Kidney epithelial cell (primary cell): ENCODE results near the gene TMEM126A. TPM values are rescaled to one million over a fixed set of nuclear protein-coding genes. Genes with fewer than 3 reads are reported as not detected.

Experiments
- DNase-seq: peaks from one replicate; pipeline ENCODE4 v3.0.0-alpha.2; 2010; ENCODE audit warnings: low read depth
- H3K27me3 ChIP-seq: 2 replicates; pipeline ENCODE4 v1.6.0; 2011; ENCODE audit warnings: low read length; ENCODE audit not compliant: control insufficient read depth, insufficient read depth
- H3K36me3 ChIP-seq: 2 replicates; pipeline ENCODE4 v1.5.1; 2011; ENCODE audit warnings: low read length; ENCODE audit not compliant: control insufficient read depth, insufficient read depth
- H3K4me3 ChIP-seq: 2 replicates; pipeline ENCODE4 v1.5.1; 2011; ENCODE audit warnings: low read depth, mild to moderate bottlenecking, control low read depth, low read length
- CTCF ChIP-seq: IDR thresholded peaks from 2 replicates; pipeline ENCODE4 v1.5.1; 2011; ENCODE audit warnings: mild to moderate bottlenecking, moderate library complexity, low read length, control low read depth, inconsistent platforms; ENCODE audit not compliant: insufficient read depth, poor library complexity, severe bottlenecking
- total RNA-seq: library from RNA; depleted of rRNA; stranded (reverse); fragments of >200 nt; gene quantifications from 2 replicates; pipeline ENCODE4 v1.2.3, GENCODE V29; 2015

Gene TMEM126A
- total RNA-seq, 1 donor from 2014 or later = 34.8 TPM

GRCh38 chr11:85685125-85685819 is 37.5 kb downstream of the TMEM126A start:
- DNase-seq = no peak
- Histone ChIP-seq H3K4me3 (peak overlapping the region; percentile 12), H3K27me3 (no peaks in the 10 kb centered on the region), H3K36me3 (no peaks in the 10 kb centered on the region)
- no peak for TF ChIP-seq CTCF

- Histone ChIP-seq H3K4me3 (peak within 1 kb of the TSS; percentile 12), H3K36me3 (no peaks in the 10 kb centered on the region), H3K27me3 (no peaks in the 10 kb centered on the region)
- peak; percentile 90 for DNase-seq
- no peak for TF ChIP-seq CTCF
Measured at GRCh38 chr11:85685820-85686459, 38.2 kb downstream of the TMEM126A start, which contains the start of gene CCDC89. CCDC89 (minus strand) TSS chr11:85686195; CDS start chr11:85686130, 65 bp downstream.

GRCh38 chr11:85694385-85694980 is 46.7 kb downstream of the TMEM126A start:
- Histone ChIP-seq H3K4me3 (no peak overlapping the region), H3K27me3 (no peaks in the 10 kb centered on the region), H3K36me3 (no peaks in the 10 kb centered on the region)
- TF ChIP-seq CTCF = peak; percentile 57
- DNase-seq = no peak

- no peak for TF ChIP-seq CTCF
- no peaks in the 10 kb centered on the region for H3K36me3 ChIP-seq
- no peaks in the 10 kb centered on the region for H3K27me3 ChIP-seq
- no peak overlapping the region for H3K4me3 ChIP-seq
- no peak for DNase-seq
Measured at GRCh38 chr11:85695546-85695945, 47.8 kb downstream of the TMEM126A start.

GRCh38 chr11:85697747-85698146 is 50.0 kb downstream of the TMEM126A start:
- DNase-seq = no peak
- no peaks in the 10 kb centered on the region for H3K36me3 ChIP-seq
- no peaks in the 10 kb centered on the region for H3K27me3 ChIP-seq
- TF ChIP-seq CTCF = no peak
- H3K4me3 ChIP-seq = no peak overlapping the region
